Cardiac fibroblast (primary cell): ENCODE measurements around the gene PHF14.
"Not testable (repeated sequence)": the region's sequence is repeated elsewhere in the genome, so short reads cannot be mapped to it uniquely, and the experiment has no call there.

Experiments
- DNase-seq, 2 donors: peaks; one replicate each; pipeline versions ENCODE4 v3.0.0 to v3.0.0-alpha.2; 2010; ENCODE audit warnings: low read depth in 2 of 2
- H3K4me3 ChIP-seq, 2 donors: replicated peaks in 1 of 2; 1 replicate in 1 of 2; 2 replicates in 1 of 2; pipeline ENCODE4 v1.5.1; 2011; ENCODE audit warnings: low read depth in 2 of 2, low read length in 2 of 2, mild to moderate bottlenecking in 2 of 2, moderate library complexity in 1 of 2
- TF ChIP-seq, protein P1 (sequence below): IDR thresholded peaks from one replicate; pipeline ENCODE4 v1.5.1; 2011; ENCODE audit warnings: low read depth, mild to moderate bottlenecking, low read length, inconsistent platforms

Gene PHF14, protein sequence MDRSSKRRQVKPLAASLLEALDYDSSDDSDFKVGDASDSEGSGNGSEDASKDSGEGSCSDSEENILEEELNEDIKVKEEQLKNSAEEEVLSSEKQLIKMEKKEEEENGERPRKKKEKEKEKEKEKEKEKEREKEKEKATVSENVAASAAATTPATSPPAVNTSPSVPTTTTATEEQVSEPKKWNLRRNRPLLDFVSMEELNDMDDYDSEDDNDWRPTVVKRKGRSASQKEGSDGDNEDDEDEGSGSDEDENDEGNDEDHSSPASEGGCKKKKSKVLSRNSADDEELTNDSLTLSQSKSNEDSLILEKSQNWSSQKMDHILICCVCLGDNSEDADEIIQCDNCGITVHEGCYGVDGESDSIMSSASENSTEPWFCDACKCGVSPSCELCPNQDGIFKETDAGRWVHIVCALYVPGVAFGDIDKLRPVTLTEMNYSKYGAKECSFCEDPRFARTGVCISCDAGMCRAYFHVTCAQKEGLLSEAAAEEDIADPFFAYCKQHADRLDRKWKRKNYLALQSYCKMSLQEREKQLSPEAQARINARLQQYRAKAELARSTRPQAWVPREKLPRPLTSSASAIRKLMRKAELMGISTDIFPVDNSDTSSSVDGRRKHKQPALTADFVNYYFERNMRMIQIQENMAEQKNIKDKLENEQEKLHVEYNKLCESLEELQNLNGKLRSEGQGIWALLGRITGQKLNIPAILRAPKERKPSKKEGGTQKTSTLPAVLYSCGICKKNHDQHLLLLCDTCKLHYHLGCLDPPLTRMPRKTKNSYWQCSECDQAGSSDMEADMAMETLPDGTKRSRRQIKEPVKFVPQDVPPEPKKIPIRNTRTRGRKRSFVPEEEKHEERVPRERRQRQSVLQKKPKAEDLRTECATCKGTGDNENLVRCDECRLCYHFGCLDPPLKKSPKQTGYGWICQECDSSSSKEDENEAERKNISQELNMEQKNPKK

DNA sequence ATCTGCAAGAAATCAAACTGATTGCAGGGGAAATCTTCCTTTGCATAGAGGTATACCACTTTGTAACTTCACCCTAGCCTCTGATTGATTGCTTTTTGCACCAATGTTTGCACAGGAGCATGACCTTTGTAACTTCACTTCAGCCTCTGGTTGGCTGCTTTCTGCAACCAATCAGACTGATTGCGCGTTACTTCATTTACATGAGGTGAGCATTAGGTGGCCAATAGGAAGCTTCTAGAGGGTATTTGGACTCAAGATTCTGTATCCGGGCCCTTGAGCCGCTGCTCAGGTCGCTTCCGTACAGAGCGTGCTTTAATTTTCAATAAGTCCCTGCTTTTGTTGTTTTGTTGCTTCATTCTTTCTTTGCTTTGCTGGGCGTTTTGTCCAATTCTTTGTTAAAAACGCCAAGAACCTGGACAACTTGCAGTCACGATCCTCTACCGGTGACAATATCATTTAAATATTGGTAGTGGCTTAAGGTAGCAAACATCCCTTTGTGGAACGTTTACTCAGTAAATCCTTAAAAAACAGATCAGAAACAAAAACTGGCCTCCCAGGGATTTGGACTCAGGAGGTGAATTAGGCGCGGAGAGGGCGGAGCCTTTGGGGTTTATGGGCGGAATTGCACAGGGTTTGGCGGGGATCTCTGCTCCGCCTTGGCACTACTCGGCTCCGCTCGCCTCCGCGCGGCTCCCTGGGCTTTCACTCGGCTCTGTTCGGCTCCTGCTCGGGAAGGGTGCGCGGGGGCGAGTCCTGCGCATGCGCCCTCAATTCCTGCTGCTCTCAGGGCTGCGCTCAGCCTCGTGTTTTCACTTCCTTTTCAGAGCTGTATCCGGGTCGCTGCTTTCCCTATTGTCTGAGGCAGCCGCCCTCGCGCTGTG lies at the start of gene PHF14:
Gene PHF14, plus strand, starts transcription at position 812 of the 881 bp plus-strand sequence. CDS start 452 bp downstream, outside the sequence.
- peak within 1 kb of the TSS; percentile 83 to 86 for H3K4me3 ChIP-seq
- TF ChIP-seq, protein P1, sequence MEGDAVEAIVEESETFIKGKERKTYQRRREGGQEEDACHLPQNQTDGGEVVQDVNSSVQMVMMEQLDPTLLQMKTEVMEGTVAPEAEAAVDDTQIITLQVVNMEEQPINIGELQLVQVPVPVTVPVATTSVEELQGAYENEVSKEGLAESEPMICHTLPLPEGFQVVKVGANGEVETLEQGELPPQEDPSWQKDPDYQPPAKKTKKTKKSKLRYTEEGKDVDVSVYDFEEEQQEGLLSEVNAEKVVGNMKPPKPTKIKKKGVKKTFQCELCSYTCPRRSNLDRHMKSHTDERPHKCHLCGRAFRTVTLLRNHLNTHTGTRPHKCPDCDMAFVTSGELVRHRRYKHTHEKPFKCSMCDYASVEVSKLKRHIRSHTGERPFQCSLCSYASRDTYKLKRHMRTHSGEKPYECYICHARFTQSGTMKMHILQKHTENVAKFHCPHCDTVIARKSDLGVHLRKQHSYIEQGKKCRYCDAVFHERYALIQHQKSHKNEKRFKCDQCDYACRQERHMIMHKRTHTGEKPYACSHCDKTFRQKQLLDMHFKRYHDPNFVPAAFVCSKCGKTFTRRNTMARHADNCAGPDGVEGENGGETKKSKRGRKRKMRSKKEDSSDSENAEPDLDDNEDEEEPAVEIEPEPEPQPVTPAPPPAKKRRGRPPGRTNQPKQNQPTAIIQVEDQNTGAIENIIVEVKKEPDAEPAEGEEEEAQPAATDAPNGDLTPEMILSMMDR, result no peak
- DNase-seq, result peak; percentile 97 to 98

DNA sequence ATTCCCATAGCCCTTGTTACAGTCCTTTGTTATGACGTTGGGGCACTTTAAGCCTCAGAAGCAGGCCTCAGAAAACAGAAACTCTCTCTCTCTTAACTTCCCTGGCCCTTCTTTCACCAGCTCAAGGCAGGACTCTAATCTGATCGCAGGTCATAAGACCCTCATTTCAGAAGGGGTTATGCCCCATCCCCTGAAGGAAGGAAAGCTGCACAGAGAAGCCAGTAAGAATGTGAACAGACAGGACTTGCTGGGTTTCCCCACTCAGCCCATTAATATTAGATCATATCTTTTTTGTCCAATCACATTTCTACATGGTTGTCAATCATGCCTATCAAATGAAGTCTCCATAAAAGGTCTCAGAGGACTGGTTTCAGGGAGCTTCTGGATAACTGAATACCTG lies 49.3 kb upstream of the PHF14 start:
- H3K4me3 ChIP-seq, result no peak overlapping the region
- TF ChIP-seq, protein P1, result no peak
- no peak for DNase-seq

DNA sequence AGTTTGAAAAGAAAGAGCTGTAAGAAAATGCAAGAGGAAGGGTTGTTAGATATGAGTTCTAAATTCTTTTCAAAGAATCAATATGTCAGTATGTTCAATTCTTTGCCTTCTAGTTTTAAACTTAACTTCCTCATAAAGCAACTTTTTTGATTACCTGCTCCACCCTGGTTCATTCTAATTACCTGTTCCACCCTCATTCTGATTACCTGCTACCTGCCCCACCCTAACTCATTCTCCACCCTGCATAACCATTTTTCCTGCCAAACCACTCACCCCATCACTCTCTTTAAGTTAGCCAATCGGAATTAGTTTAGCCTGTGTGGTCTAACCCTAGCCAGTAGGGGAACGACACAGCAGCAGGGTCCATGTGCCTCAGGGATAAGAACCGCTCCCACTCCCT lies 45.5 kb upstream of the PHF14 start:
- H3K4me3 ChIP-seq, DNase-seq: not testable (repeated sequence)

DNA sequence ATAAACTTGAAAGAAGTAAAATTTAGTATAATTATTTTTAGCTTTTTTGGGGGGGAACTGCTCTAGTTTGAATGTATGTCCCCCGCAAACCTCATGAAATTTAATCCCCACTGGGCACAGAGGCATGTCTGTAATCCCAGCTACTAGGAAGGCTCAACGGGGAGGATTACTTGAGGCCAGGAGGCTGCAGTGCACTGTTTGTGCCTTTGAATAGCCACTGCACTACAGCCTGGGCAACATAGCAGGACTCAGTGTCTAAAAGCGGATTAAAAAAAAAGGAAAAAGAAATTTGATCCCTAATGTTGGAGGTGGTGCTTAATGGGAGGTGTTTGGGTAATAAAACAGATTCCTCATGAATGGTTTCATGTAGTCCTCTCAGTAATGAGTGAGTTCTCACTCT lies 43.1 kb upstream of the PHF14 start:
- TF ChIP-seq, protein P1, result no peak
- no peak overlapping the region for H3K4me3 ChIP-seq
- no peak for DNase-seq

- TF ChIP-seq, protein P1, result no peak
- no peak overlapping the region for H3K4me3 ChIP-seq
- no peak for DNase-seq
Observed at GRCh38 chr7:10931161-10931560, 42.5 kb upstream of the PHF14 start.

DNA sequence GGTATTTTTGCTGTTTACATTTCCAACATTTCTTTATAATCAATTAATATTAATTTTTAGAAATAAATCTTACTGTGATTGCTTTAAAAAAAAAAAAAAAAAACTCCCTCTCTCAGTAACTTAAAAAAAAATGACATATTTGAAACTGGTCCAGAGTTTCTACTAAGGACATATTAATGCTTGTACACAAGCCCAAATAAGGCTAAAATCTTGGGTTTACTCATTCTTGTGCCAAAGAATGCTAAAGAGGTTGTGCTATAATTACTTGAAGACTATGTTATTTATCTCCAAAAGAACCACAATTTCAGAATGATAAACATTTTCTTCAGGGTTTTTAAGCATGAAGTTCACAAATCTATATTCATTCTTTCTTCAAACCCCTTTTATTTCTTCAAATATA lies 39.4 kb upstream of the PHF14 start:
- no peak overlapping the region for H3K4me3 ChIP-seq
- TF ChIP-seq, protein P1, result no peak

More for the DNA sequence above, 39.4 kb upstream of the PHF14 start:
- DNase-seq, result peak; percentile 80 to 88
